Omental fat pad (tissue), 4 donors: Measurements from ENCODE around the gene NXNL1. TPM values are rescaled to one million over a fixed set of nuclear protein-coding genes. Genes with fewer than 3 reads are reported as not detected.

Source experiments
- ATAC-seq: fragments of 150-250 bp; one replicate; pipeline ENCODE4 v1.9.1; 2016; ENCODE audit warnings: mild to moderate bottlenecking, moderate library complexity; ENCODE audit not compliant: low FRiP score
- DNase-seq: peaks from one replicate; pipeline ENCODE4 v3.0.0-alpha.2; 2019; ENCODE audit warnings: low spot score
- CTCF ChIP-seq, 3 donors: fragments of 450-650 bp; IDR thresholded peaks; one replicate each; pipeline ENCODE4 v1.5.1; 2016 to 2017; ENCODE audit warnings: antibody characterized with exemption in 3 of 3, mild to moderate bottlenecking in 3 of 3, moderate library complexity in 2 of 3
- total RNA-seq, 4 donors: library from RNA; depleted of rRNA; stranded (reverse); fragments of >200 nt; gene quantifications; one replicate each; pipeline ENCODE4 v1.1.0, GENCODE V29; 2016

NXNL1 gene
- total RNA-seq, 4 donors from 2014 or later: not detected

- ATAC-seq (no peak), DNase-seq (no peak)
- TF ChIP-seq CTCF (IDR thresholded peaks at IDR 0.05): no peak
These were observed 7.0 kb upstream of the NXNL1 start for GRCh38 chr19:17467471-17468301.

GRCh38 chr19:17466487-17466850 lies 5.7 kb upstream of the NXNL1 start:
- TF ChIP-seq CTCF (IDR thresholded peaks at IDR 0.05): no peak
- ATAC-seq (no peak), DNase-seq (no peak)

GRCh38 chr19:17458970-17459369 lies 1.8 kb downstream of the NXNL1 start:
- ATAC-seq (no peak), DNase-seq (no peak)
- TF ChIP-seq CTCF (IDR thresholded peaks at IDR 0.05): no peak

GRCh38 chr19:17457616-17458015 lies 3.1 kb downstream of the NXNL1 start:
- no peak for TF ChIP-seq CTCF (IDR thresholded peaks at IDR 0.05)
- no peak for ATAC-seq

GRCh38 chr19:17456127-17456526 lies 4.6 kb downstream of the NXNL1 start:
- DNase-seq (no peak), ATAC-seq (no peak)
- no peak for TF ChIP-seq CTCF (IDR thresholded peaks at IDR 0.05)

More at GRCh38 chr19:17457616-17458015, 3.1 kb downstream of the NXNL1 start:
- no peak for DNase-seq

GRCh38 chr19:17455308-17456123 lies 5.2 kb downstream of the NXNL1 start:
- DNase-seq: no peak
- ATAC-seq: no peak
- no peak for TF ChIP-seq CTCF (IDR thresholded peaks at IDR 0.05)
